ENCODE data around the gene CDK17. TPM values are rescaled to one million over a fixed set of nuclear protein-coding genes. Genes with fewer than 3 reads are reported as not detected.
A peak's percentile ranks its signal among the peaks of the same experiment; 100 is the strongest.

CDK17 gene
- total RNA-seq, 2 experiments from 2014 or later, result 41.4 to 45.8 TPM

DNA sequence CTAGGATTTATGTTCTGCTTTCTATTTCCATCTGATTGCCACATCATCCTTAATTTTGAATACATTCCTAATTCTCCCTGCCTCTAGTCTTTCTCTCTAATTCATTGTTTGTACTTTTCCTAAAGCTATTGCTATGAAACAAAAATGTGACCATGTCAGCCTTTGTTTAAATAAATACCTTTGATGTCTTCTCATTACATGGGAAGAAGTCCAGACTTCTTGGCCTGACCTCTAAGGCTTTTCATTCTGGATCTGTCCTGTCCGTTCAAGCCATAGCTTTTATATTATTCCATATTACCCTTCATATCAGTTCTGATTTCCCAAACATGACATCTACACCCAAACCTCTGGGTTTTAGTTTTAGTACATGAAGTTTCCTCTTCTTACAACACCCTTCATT is 91.4 kb downstream of the CDK17 start:
- Mint-ChIP-seq H3K4me1 (ENCODE audit: low read depth) (peaks cover 18% of the 10 kb centered on the region), H3K36me3 (ENCODE audit: low read depth) (peaks cover 3% of the 10 kb centered on the region), H3K27me3 (ENCODE audit: low read depth) (no peaks in the 10 kb centered on the region), H3K27ac (no peak overlapping the region), H3K4me3 (no peak overlapping the region), H3K9me3 (no peaks in the 10 kb centered on the region)
- DNase-seq, result no peak
- intact Hi-C loops (cut with micrococcal nuclease), result no loop called here
- CTCF ChIA-PET, result interaction anchor here (1.3 to 1.6 kb wide), 2 partner anchors 82 to 93 kb away, joined by 3 read pairs; no protein-coding TSS in a partner anchor

DNA sequence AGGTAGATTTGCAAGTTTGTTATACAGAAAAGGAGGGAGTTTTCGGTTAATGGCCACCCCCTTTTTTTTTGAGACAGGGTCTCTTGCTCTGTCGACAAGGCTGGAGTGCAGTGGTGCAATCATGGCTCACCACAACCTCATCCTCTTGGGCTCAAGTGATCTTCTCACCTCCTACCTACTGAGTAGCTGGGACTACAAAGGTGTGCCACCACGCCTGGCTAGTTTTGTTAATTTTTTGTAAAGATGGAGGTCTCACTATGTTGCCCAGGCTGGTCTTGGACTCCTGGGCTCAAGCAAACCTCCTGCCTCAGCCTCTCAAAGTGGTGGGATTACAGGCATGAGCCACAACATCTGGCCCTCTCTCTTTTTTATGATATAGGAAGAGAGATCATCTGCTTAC is 94.6 kb downstream of the CDK17 start:
- Mint-ChIP-seq H3K4me1 (ENCODE audit: low read depth) (peaks cover 16% of the 10 kb centered on the region), H3K4me3 (no peak overlapping the region), H3K36me3 (ENCODE audit: low read depth) (peaks cover 6% of the 10 kb centered on the region), H3K9me3 (no peaks in the 10 kb centered on the region), H3K27ac (no peak overlapping the region), H3K27me3 (ENCODE audit: low read depth) (no peaks in the 10 kb centered on the region)
- CTCF ChIA-PET, result no interaction called here
- no peak for DNase-seq
- intact Hi-C loops (cut with micrococcal nuclease), result no loop called here

GRCh38 chr12:96303653-96304052 is 96.6 kb downstream of the CDK17 start:
- CTCF ChIA-PET, result interaction anchor here (1.1 kb wide), 1 partner anchor 97 kb away, joined by 3 read pairs; the partner anchor contains the start of gene CDK17
- Mint-ChIP-seq H3K9me3 (no peaks in the 10 kb centered on the region), H3K4me3 (no peak overlapping the region), H3K36me3 (ENCODE audit: low read depth) (peaks cover 8% of the 10 kb centered on the region), H3K27ac (no peak overlapping the region), H3K4me1 (ENCODE audit: low read depth) (peaks cover 18% of the 10 kb centered on the region), H3K27me3 (ENCODE audit: low read depth) (no peaks in the 10 kb centered on the region)
- intact Hi-C loops (cut with micrococcal nuclease), result no loop called here
- no peak for DNase-seq

GRCh38 chr12:96302687-96303310 is 97.4 kb downstream of the CDK17 start:
- H3K36me3 Mint-ChIP-seq (ENCODE audit: low read depth), result peaks cover 8% of the 10 kb centered on the region
- no peak for DNase-seq
- CTCF ChIA-PET, result interaction anchor here (1.1 kb wide), 1 partner anchor 98 kb away, joined by 3 read pairs; the partner anchor contains the start of gene CDK17
- H3K4me3 Mint-ChIP-seq, result no peak overlapping the region
- no peak overlapping the region for H3K27ac Mint-ChIP-seq
- no peaks in the 10 kb centered on the region for H3K9me3 Mint-ChIP-seq
- H3K27me3 Mint-ChIP-seq (ENCODE audit: low read depth), result no peaks in the 10 kb centered on the region
- intact Hi-C loops (cut with micrococcal nuclease), result no loop called here
- peaks cover 18% of the 10 kb centered on the region for H3K4me1 Mint-ChIP-seq (ENCODE audit: low read depth)

DNA sequence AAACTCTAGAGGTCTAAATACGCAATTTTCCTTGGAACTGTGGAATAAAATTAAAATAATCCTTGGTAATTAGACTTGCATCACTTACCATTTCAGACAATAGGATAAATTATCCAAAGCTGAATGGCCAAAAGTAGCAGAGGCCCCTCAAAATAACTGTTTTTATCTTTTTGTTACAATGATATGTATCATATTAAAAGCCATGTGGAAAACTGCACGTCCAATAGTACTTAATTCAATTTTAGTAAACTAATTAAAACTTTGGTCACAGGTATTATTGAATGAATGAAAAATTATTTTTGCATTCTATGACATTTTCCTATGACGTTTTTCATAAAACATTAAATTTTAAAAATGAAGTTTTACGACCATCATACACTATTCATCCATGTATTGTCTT is 98.5 kb downstream of the CDK17 start:
- Mint-ChIP-seq H3K27me3 (ENCODE audit: low read depth) (no peaks in the 10 kb centered on the region), H3K4me3 (no peak overlapping the region), H3K9me3 (no peaks in the 10 kb centered on the region), H3K4me1 (ENCODE audit: low read depth) (peaks cover 18% of the 10 kb centered on the region), H3K36me3 (ENCODE audit: low read depth) (peaks cover 9% of the 10 kb centered on the region), H3K27ac (no peak overlapping the region)
- CTCF ChIA-PET, result no interaction called here
- intact Hi-C loops (cut with micrococcal nuclease), result no loop called here
- no peak for DNase-seq

GRCh38 chr12:96300064-96300463 is 100.2 kb downstream of the CDK17 start:
- peaks cover 11% of the 10 kb centered on the region for H3K36me3 Mint-ChIP-seq (ENCODE audit: low read depth)
- no peaks in the 10 kb centered on the region for H3K9me3 Mint-ChIP-seq
- peaks cover 27% of the 10 kb centered on the region for H3K4me1 Mint-ChIP-seq (ENCODE audit: low read depth)
- H3K27ac Mint-ChIP-seq, result no peak overlapping the region
- intact Hi-C loops (cut with micrococcal nuclease), result no loop called here
- H3K27me3 Mint-ChIP-seq (ENCODE audit: low read depth), result no peaks in the 10 kb centered on the region
- H3K4me3 Mint-ChIP-seq, result no peak overlapping the region
- CTCF ChIA-PET, result no interaction called here
- no peak for DNase-seq

DNA sequence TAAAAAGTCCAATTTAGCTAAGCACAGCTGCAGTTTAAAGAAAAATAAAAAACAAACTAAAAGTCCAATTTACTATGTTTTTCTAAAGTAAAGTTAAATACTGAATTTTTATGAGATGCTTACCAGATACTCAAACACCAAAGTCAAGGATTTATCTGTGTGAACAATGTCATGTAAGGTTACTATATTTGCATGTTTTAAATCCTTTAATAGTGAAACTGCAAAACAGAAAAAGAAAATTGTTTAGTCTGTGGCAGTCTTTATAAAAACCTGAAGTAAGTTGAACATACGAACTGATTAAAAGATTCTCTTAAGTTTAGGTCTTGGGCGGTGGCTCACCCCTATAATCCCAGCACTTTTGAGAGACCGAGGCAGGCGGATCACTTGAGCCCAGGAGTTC is 102.7 kb downstream of the CDK17 start:
- CTCF ChIA-PET, result interaction anchor here (1.2 kb wide), 1 partner anchor 17 kb away, joined by 3 read pairs; no protein-coding TSS in a partner anchor
- intact Hi-C loops (cut with micrococcal nuclease), result loop anchor here (2.0 kb wide), 2 partner anchors 29 to 79 kb away; no protein-coding TSS in a partner anchor
- Mint-ChIP-seq H3K36me3 (ENCODE audit: low read depth) (peaks cover 16% of the 10 kb centered on the region), H3K27me3 (ENCODE audit: low read depth) (no peaks in the 10 kb centered on the region), H3K27ac (no peak overlapping the region), H3K9me3 (no peaks in the 10 kb centered on the region), H3K4me3 (no peak overlapping the region), H3K4me1 (ENCODE audit: low read depth) (peaks cover 30% of the 10 kb centered on the region)
- no peak for DNase-seq

DNA sequence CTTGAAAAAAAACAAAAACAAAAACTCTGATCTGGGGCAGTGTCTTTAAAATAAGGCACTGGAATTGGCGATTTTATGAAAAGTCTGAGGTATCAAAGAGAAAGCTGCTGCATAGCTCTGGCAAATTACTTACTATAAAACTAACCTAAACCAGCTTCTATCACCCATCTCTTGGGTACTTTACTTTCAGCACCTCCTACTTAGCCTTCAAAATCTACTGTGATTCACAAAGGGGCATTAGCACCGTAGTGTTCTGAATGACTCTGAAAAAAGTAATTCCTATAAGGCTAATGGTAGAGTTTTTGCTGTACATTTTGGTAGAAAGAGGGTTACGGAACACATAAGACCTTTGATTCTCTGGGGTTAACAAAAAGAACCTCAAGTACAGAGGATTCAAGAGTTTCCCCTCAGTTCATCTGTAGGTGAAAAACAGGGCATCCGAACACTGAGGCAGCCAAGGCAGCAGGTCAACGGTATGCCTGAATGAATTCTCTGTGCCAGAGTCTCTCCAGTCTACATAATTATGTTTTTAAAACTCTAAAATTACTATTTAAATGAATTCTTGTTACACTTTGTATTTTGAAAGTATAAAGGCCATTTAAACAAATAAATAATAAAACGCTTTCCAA is 104.6 kb downstream of the CDK17 start:
- H3K4me3 Mint-ChIP-seq, result peak overlapping the region; percentile 38
- peaks cover 16% of the 10 kb centered on the region for H3K36me3 Mint-ChIP-seq (ENCODE audit: low read depth)
- H3K27ac Mint-ChIP-seq, result peak overlapping the region; percentile 73
- CTCF ChIA-PET, result interaction anchor here (0.7 kb wide), 1 partner anchor 334 kb away, joined by 3 read pairs; no protein-coding TSS in a partner anchor
- DNase-seq, result no peak
- H3K4me1 Mint-ChIP-seq (ENCODE audit: low read depth), result peaks cover 26% of the 10 kb centered on the region
- no peaks in the 10 kb centered on the region for H3K9me3 Mint-ChIP-seq
- intact Hi-C loops (cut with micrococcal nuclease), result loop anchor here (1.0 to 2.0 kb wide), 4 partner anchors 31 to 104 kb away; no protein-coding TSS in a partner anchor
- no peaks in the 10 kb centered on the region for H3K27me3 Mint-ChIP-seq (ENCODE audit: low read depth)

DNA sequence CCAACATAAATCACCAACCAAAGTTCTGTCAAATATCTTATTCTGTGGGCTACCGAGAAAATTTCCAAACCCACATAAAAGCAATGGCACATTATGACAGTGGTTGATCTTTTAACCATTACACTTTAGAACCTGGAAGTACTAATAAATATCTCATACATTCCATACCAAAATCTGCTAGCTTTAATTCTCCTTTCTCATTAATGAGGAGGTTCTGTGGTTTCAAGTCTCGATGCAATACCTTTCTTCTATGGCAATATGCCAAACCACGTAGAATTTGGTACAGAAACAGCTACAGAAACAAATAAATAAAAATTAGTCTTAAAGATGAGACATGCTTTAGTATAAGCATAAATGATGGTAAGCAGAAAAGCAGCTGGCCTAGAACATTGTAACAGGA is 105.4 kb downstream of the CDK17 start:
- no peak overlapping the region for H3K4me3 Mint-ChIP-seq
- CTCF ChIA-PET, result interaction anchor here (0.6 to 1.1 kb wide), 2 partner anchors 15 to 39 kb away, joined by 4 read pairs; no protein-coding TSS in a partner anchor
- no peak overlapping the region for H3K27ac Mint-ChIP-seq
- H3K27me3 Mint-ChIP-seq (ENCODE audit: low read depth), result no peaks in the 10 kb centered on the region
- H3K36me3 Mint-ChIP-seq (ENCODE audit: low read depth), result peaks cover 16% of the 10 kb centered on the region
- DNase-seq, result no peak
- intact Hi-C loops (cut with micrococcal nuclease), result loop anchor here (1.0 kb wide), 2 partner anchors 58 to 104 kb away; no protein-coding TSS in a partner anchor
- no peaks in the 10 kb centered on the region for H3K9me3 Mint-ChIP-seq
- H3K4me1 Mint-ChIP-seq (ENCODE audit: low read depth), result peaks cover 26% of the 10 kb centered on the region

DNA sequence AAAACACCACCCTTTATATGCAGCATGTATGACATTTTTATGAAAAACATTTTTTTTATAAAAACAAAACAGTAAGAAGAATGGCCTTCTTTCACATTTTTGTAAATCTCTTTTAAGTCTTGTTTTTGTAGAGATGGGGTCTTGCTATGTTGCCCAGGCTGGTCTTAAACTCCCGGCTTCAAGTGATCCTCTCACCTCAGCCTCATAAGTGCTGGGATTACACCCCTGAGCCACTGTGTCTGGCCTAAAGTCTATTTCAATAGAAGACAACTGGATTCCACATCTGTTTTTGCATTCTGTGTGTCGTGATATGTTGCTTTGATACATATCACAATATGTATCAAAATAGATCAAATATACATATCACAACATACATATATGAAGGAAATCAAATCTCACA is 107.1 kb downstream of the CDK17 start:
- CTCF ChIA-PET, result no interaction called here
- intact Hi-C loops (cut with micrococcal nuclease), result no loop called here
- Mint-ChIP-seq H3K4me1 (ENCODE audit: low read depth) (peaks cover 31% of the 10 kb centered on the region), H3K27ac (no peak overlapping the region), H3K36me3 (ENCODE audit: low read depth) (peaks cover 18% of the 10 kb centered on the region), H3K9me3 (no peaks in the 10 kb centered on the region), H3K4me3 (no peak overlapping the region), H3K27me3 (ENCODE audit: low read depth) (no peaks in the 10 kb centered on the region)
- DNase-seq, result no peak

GRCh38 chr12:96289067-96289466 is 111.2 kb downstream of the CDK17 start:
- no peak for DNase-seq
- intact Hi-C loops (cut with micrococcal nuclease), result no loop called here
- Mint-ChIP-seq H3K27me3 (ENCODE audit: low read depth) (no peaks in the 10 kb centered on the region), H3K4me1 (ENCODE audit: low read depth) (peaks cover 13% of the 10 kb centered on the region), H3K27ac (no peak overlapping the region), H3K9me3 (no peaks in the 10 kb centered on the region), H3K36me3 (ENCODE audit: low read depth) (peaks cover 32% of the 10 kb centered on the region), H3K4me3 (no peak overlapping the region)
- CTCF ChIA-PET, result interaction anchor here (1.4 kb wide), 1 partner anchor 228 kb away, joined by 3 read pairs; no protein-coding TSS in a partner anchor

GRCh38 chr12:96285158-96285557 is 115.1 kb downstream of the CDK17 start:
- intact Hi-C loops (cut with micrococcal nuclease), result no loop called here
- no peaks in the 10 kb centered on the region for H3K27me3 Mint-ChIP-seq (ENCODE audit: low read depth)
- H3K27ac Mint-ChIP-seq, result peak overlapping the region; percentile 43
- H3K9me3 Mint-ChIP-seq, result no peaks in the 10 kb centered on the region
- peaks cover 13% of the 10 kb centered on the region for H3K4me1 Mint-ChIP-seq (ENCODE audit: low read depth)
- CTCF ChIA-PET, result no interaction called here
- peaks cover 40% of the 10 kb centered on the region for H3K36me3 Mint-ChIP-seq (ENCODE audit: low read depth)
- no peak overlapping the region for H3K4me3 Mint-ChIP-seq
- no peak for DNase-seq

DNA sequence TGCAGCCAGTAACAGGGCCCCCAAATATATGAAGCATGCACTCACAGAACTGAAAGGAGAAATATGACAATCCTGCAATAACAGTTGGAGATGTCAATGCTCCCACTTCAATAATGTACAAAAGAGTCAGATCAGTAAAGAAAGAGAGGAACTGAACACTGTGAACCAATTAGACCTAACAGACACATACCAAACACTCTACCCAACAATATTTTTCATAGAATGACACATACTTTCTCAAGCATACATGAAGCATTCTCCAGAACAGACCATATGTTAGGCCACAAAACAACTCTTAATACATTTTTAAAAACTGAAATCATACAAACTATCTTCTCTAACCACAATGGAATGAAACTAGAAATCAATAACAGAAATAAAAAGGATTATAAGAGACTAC is 125.9 kb downstream of the CDK17 start:
- Mint-ChIP-seq H3K36me3 (ENCODE audit: low read depth) (peaks cover 43% of the 10 kb centered on the region), H3K27ac (no peak overlapping the region), H3K4me3 (no peak overlapping the region), H3K9me3 (no peaks in the 10 kb centered on the region), H3K4me1 (ENCODE audit: low read depth) (peaks cover 34% of the 10 kb centered on the region), H3K27me3 (ENCODE audit: low read depth) (no peaks in the 10 kb centered on the region)
- intact Hi-C loops (cut with micrococcal nuclease), result no loop called here
- CTCF ChIA-PET, result no interaction called here
- no peak for DNase-seq
